NCI-H526 treated with DMSO at 0.1 percent for 48 hours (cell line): ENCODE measurements around the gene RNF4.

Experiments
- DNase-seq: peaks from one replicate; lab custom pipeline; 2025; lab: John Stamatoyannopoulos, UW

The RNF4 gene

DNA sequence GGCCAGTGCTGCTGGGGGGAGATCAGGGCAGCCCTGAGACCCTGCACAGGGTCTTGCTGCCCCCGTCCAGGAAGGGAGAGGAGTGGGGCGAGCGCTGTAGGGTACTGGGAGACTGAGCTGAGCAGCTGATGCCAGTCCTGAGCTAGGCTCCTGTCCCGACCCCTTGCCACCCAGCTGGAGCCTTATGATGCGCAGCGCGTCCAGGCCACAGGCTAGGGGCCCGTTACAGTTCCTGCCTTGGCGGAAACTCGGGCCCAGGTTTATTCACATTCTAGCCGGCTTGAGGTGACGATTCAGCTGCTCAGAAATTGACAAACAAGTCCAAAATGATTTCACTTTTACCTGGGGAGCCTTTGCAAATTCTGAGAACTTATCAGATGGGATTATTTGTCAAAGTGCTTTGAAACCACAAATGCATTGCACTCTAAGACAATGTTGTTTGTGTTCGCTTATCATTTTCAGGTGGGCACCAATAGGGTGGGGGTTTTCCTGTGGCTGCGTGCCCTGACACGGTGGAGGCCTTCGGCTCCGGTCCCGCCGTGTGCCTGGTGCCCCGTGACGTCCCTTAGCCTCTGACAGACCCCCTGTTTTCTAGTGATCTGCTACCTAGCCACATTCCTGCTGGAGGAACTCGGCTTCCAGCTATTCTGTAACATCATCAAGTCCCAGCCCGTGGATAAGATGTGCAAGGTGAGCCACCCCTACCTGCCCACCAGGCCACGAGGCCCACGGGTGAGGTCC is 31.3 kb upstream of the RNF4 start:
- DNase-seq = no peak

DNA sequence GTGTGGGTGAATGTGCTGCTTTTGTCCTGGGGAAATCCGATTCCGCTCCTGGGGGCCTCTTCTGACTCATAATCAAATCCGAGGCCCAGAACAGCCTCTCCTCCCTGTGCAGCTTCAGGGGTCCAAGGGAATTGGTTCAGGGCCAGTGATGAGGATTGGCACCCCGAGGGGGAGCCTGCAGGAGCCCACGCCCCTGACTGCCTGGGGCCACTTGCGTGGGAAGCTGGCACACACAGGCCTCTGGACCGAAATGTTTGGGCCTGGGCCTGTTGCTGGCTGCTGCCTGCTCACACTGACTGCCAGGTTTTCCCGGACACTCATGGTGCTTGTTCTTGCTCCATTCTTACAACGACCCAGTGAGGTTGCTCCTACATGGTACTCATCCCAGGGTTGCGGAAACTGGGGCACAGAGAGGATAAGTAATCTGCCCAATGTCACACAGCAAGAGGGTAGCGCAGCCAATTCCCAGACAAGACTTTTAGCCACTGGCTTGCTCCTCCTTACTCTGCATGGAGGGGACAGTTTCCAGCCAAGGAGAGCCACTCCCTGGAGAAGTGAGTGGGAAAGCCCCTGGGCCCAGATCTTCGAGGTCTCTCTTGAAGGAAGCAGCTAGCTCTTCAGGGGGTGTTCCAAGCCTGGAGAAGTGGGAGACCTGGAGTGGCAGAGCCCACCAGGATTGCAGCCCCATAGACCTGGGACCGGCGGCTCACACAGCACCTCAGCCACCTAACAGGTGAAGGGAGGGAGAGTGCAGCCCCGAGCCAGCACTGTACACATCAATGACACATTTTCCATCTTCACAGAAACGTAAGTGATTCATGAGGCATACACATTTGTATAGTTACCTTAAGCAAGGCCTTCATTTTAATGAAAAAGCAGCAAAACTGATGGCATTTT is 29.8 kb upstream of the RNF4 start:
- no peak for DNase-seq

DNA sequence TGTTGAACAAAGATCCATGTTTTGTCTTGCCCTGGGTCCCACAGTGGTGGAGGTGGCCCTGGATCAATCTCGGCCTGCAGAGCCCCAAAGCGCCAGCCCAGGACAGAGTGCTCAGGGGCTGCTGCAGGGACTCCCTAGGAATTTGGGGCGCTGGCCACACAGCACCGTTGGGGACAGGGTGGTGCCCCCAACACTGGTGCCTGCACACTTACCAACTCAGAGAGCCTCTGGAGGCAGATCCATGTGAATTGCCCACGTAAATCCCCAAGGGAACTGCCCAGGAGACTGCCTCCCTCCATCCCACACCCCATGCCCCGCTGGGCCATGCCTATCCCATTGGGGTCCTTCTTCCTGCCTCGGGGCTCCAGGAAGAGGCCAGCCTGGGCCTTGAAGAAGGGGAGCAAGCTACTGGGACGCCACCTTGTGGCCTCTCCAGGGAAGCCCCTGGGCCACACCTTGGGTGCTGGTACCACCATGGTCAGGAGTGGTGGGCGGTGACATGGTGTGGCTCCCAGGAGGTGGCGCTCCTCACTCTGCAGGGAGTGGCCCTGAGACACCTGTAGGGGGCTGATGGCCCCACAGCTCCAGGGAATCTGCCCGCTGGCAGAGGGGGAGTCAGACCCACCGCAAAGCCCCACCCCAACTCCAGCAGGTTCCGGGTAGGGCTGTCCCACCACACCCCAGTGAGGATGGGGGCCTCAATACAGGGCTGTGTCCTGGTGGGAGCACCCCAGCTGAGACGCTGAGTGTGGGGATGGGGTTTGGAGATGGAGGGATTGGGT is 27.3 kb upstream of the RNF4 start:
- peak; percentile 63 for DNase-seq

DNA sequence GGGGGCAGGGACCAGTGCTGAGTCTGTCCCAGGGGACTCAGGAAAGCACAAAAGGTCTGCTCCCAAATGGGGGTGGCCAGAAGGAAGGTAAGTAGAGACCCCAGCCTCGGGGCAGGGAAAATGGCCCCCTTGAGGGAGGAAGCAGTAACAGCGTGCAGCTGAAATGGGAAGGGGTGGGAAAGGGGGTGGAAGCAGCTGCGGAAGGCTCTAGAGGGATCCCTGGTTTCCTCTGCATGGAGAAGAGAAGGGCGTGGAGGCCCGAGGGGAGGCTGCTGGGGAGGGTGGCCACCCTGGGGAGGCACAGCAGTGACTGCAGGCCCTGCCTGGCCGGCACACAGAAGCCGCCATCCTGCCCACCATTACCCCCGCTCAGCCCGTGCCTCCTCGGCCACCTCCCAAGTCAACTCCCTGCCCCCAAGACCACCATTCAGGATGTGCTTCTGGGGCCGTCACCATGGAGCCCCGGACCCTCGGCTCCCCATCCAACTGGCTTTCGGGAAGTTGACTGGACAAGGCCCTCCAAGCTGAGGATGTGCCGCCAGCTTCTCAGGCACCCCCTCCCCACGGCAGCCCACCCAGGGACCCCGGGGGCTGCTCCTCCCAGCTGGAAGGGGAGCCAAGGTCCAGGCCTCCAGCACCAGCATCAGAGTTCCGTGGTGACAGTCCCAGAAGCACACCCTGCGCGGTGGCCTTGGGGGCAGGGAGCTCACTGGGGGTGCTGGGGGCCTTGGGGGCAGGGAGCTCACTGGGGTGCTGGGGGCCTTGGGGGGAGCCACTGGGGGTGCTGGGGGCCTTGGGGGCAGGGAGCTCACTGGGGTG is 26.5 kb upstream of the RNF4 start:
- no peak for DNase-seq

DNA sequence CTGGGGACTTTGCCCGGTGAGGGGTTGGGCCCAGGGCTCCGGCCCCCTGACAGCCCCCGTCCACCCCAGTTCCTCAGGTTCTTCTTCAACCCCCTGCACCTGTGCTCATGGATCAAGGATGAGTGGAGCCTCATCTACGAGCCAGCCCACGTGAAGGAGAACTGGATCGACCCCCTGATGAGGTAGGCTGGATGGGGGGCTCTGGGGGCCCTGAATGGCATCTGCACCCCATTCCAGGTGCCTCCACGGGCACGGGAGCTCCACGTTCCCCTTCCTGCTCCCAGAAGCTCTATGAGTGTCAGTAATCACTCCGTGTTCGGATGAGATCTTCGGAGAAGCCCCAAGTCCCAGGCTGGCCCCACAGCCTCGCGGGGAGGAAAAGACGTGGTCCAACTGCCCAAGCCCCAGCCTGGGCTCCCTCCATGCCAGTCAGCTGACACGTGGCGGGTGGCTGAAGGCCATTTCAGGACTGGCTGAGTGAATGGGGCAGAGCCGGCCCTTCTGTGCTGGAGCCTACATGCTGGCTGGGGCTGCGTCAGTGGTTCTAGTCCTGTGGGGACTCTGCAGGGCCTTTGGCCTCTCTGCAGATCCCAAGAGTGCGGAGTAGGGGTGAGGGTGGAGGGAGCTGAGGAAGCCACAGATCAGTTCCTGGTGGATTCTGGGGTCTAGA is 25.7 kb upstream of the RNF4 start:
- DNase-seq = no peak

DNA sequence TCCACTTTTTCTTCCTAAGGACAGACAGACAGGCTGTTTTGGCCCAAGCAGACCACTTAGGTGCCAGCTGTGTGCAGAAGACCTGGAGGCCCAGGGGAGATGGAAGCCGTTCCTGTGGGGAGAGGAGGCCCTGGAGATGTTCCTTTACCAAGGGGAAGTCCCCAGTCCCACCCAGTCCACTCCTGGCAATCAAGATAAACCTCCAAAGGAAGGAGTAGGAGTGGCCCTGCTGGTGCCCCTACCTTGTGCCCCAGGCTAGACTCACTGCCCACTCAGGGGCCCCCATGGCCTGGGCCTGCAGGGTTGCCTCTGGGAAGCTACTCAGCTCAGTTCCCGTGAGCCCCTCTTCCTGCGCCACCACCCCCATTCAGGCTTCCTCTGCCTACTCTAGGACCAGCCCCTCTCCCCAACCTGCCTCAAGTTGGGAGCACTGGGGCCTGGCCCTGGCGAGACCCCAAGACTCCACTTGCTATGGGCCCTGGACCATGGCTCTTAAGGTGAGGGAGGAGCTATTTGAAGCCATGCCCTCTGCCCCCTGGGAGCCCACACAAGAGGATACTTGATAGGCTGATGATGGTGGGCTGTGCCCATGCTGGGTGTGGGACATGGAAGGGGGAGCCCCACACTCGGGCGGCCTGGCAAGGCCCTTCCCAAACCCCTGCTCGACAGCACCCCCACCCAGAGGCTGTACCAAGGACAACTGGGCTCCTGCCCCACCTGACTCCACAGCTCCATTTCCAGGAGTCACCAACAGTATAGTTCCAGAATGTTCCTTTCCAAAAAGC is 24.8 kb upstream of the RNF4 start:
- DNase-seq = no peak

DNA sequence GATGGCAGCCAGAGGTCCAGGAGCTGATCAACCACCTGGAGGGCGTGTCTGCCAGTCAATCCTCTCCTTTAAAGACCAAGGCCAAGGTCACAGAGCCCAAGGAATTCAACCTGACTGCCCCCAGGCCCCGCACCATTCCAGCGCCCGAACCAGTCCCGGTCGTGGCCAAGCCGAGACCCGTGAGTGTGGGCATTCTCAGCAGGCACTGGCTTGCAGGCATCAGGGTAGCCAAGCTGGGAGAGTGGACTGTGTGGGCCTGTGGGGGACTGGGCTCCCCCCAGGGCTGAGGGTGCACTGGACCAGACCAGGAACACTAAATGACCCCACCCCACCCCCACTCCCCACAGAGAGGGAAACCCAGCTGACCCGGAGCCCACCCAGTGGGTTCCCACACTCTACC is 23.8 kb upstream of the RNF4 start:
- no peak for DNase-seq

DNA sequence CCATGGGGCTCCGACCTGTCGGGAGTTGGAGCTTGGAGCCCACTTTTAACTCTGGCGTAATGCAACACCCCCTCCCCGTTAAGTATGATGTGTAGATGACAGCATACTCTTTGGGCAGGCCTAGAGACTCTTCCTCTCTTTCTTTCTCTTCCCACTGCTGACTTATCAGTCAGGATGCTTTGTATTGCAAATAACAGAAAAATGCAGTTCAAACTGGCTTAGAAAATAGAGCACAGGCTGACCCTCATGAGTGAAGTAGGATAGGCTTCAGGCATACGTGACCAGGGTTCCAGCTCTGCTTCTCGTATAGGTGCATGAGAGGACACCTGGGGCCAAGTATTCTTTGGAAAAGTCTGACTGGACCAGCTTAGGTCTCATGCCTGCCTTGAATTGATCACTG is 23.3 kb upstream of the RNF4 start:
- DNase-seq = no peak

DNA sequence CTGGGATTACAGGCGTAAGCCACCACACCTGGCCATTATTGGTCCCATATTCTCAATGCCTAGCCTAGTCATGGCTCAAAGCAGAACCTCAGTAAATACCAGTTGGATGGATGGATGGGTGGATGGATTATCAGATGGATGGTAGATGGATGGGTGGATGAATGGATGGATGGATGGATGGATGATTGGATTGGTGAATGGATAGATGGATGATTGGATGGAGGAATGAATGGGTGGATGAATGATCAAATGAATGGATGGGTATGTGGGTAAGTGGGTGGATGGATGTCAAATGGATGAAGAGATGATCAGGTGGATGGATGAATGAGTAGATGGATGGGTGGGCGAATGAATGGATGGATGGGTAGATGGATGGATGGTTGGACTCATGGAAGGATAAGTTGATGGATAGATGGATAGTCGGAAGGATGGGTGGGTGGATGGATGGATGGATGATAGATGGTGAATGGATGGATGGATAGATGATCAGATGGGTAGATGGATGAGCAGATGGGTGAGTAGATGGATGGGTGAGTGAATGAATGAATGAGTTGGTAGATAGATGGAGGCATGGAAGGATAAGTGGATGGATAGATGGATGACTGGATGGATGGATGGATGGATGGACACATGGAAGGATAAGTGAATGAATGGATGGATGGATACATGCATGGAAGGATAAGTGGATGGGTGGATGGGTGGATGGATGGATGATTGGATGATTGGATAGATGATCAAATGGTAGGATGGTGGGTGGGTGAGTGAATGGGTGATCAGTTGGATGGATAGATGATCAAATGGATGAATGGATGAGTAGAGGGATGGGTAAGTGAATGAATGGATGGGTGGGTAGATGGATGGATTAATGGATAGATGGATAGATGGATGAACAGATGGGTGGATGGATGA is 22.0 kb upstream of the RNF4 start:
- DNase-seq = no peak

DNA sequence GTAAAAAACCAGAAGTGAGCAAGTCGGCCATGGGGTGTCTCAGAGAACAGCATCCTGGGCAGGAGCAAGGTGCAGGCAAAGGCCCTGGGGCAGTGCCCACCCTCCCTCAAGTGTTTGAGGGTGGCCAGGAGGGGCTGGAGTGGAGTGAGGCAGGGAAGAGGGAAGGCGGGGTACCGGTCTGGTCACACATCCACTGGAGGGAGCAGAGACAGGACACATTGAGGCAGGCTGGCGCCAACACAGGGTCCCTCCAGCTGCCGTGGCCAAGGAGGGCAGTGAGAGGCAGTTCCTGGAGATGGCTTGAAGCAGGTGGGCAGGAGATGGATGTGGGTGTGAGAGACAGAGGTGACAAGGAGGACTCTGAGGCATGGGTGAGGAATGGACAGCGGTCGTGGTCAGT is 20.3 kb upstream of the RNF4 start:
- no peak for DNase-seq

DNA sequence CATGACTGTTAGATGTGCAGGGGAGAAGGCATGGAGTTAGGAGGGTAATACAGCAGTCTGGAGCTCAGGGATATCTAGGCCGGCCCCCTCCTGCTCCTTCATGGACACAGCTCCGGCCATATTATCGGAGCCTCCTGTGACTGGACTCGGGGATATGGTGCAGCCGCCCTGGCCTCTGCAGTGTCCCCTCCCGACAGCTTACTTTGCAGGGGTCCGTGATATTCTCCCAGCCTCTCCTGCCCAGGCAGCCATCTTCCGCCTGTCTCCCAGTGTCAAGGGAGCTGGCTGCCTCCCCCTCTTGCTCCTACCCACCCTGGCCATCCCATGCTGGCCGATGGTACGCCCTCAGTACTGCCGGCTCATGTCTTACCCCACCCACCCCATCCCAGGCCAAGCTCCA is 19.9 kb upstream of the RNF4 start:
- DNase-seq = no peak

DNA sequence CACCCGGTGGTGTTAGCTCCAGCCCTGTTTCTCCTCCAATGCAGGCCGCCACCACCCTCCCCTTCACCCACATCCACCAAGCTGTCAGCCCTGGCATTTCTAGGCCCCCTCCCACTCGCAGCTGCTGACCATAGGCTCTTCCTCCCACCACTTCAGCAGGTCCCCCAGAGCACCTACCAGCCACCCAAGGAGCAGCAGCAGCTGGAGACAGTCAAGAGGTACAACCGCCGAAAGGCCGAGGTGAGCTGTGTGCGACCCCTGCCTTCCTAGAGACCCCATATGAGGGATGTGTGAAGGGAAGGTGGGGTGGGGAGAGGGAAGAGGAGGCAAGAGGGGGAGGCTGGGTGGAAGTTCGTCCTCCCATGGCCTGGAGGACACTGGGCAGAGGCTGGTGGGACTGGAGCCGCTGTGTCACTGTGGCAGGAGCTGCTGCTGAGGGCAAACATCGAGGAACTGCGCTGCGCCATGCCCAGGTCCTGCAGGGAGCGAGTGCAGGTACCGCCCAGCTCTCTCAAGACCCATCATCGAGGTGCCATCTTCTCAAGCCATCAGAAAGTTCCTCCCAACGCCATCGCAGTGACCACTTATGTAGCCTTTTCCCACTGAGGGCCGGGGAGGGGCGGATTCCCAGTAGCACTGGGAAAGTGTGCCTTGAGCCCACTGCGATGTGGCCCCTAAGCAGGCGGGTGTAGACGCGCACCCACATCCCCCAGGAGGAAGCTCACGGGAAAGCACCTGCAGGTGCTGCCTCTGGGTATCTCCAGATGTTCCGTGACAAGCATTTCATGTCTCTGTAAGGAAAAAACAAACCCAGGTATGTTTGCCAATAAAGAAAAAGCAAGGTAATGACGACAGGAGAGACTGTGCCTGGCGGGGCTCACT is 19.2 kb upstream of the RNF4 start:
- DNase-seq = no peak

DNA sequence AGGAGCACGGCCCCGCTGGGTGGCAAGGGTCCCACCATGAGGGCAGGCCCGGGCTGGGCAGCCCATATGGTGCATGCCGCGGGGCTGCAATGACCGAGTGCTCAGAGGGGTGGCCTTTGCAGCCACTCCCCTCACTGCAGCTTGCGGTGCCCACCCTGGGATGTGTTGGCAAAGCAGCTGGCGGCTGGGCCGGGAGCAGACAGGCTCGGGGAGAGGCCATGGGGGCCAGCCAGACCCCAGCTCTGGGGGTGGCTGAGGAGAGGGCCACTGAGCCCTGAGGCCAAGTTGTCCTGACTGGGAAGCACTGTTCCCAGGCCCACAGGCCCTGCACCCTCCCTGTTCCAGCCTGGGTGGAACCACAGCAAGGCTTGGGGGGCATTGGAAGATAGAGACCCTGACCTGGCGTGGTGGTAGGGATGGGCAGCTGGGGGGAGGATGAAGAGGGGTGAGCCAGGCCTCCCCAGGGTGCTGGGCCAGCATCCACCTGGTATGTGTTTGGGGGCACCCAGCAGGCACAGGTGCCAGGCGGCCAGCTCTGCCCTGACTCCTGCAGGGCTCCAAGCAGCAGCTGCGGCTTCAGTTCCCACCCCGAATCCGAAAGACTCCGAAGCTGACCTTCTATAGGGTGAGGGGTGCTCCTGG is 18.4 kb upstream of the RNF4 start:
- no peak for DNase-seq

DNA sequence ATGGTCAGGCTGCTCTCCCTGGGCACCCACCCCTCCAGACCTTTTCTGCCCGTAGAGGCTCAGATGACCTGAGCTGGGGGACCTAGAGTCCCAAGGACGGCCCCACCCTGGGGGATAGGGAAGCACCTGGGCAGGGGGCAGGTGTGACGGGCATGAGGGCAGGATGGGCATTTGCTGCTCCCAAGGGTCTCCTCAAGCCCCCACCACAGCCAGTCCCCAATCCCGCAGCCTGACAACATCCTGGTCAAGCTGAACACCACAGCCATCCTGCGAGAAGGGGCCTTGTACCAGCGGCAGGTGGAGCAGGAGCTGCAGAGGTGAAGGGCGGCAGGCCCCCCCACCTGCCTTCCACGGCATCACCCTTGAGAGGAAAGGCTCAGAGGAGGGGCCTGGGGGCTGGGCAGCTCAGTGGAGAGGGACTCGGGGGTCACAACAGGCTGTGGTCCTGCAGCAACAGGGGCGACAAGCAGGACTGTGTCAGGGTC is 17.8 kb upstream of the RNF4 start:
- DNase-seq = no peak

DNA sequence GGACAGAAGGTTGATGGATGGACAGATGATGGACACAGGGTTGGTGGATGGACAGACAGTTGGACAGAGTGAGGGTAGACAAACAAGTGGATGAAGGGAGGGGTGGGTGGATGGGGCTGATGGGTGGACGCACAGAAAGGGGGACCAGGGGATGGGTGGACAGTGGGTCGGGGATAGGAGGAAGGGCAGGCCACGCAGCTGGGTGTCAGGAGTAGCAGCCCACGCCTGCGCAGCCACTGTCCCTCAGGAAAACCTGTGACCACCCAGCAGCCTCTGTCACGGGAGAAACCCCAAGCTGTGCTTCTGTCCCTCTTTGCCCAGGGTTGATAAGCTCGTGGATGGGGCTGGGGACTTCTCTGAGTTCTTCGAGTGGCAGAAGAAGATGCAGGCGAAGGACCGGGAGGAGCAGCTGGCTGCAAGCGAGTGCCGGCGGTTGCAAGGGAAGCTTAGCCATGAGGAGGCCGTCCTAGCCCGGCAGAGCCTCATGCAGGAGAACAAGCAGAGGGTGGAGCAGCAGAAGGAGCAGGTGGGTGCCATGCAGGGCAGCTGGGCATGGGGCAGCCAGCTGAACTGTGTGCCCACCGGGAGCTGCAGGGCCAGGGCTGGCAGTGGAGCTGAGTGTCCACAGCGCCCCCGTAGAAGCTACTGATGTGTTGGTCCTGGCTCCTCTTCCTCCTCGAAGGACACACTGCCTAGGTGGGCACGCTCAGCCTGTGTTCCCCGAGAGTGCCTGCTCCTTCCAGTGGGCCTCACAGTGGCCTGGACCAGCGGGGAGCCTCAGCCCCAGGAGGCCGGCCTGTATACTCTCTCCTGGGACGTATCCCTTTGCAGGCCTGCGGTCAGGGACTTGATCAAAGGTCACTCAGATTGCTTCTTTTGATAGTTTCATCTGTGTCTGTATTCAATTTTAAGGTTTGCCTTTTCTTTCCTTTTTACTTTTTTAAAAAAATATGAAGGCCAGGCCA is 16.8 kb upstream of the RNF4 start:
- DNase-seq = no peak

DNA sequence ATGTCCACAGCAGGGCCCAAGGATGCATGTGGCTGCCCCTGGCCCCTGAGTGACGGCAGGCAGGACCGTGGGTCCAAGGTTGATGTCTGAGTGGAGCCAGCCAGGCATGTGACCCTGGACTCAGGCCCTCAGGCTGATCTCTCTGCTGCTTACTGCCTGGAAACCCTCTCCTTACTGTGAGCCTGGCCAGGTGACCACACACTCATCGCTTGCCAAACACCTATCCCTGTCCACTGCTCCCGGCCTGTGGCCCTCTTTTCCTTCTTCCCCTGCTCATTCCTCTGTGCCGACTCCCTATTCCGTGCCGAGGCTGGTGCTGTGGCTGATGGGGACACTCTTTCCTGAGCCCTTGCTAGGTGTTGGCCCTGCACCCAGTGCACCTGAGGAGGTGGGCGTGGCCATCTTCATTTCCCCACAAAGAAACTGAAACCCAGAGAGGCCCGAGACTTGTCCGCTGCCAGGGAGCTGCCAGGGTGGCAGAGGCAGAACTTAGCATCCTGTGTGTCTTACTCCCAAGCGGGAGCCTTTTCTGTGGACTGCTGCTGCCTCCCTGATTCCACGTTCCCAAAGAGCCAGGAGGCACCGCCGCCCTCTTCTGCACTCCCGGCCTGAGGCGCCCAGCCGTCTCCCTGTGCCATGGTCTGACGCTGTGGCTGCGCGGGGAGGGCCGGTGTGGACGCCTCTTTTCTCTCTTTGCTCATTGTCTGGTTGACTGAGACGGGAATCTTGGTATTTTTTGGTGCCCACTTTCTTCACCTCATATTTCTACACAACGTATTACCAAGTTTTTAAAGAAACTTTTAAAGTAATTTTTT is 11.2 kb upstream of the RNF4 start:
- no peak for DNase-seq
